DND-41 (cell line): Measurements from ENCODE around the gene VPS37C.

Experiments
- CTCF ChIP-seq: IDR thresholded peaks from 2 replicates; pipeline ENCODE4 v1.5.1; 2012; ENCODE audit warnings: borderline replicate concordance, low read length, moderate library complexity, mild to moderate bottlenecking; ENCODE audit not compliant: poor library complexity, severe bottlenecking; ENCODE audit errors: extremely low read depth
- EZH2 ChIP-seq: IDR thresholded peaks from 3 replicates; pipeline ENCODE4 v1.6.1; 2012; ENCODE audit warnings: borderline replicate concordance, low read depth, mild to moderate bottlenecking, moderate library complexity, low read length, inconsistent platforms; ENCODE audit not compliant: severe bottlenecking

GRCh38 chr11:61194981-61195695 is 33.9 kb upstream of the VPS37C start:
- TF ChIP-seq CTCF (no peak), EZH2 (no peak)
